ENCODE measurements around the gene ZBED4. TPM values are rescaled to one million over a fixed set of nuclear protein-coding genes. Genes with fewer than 3 reads are reported as not detected.

Gene ZBED4
- total RNA-seq, 1 donor from 2014 or later: 14.3 TPM

DNA sequence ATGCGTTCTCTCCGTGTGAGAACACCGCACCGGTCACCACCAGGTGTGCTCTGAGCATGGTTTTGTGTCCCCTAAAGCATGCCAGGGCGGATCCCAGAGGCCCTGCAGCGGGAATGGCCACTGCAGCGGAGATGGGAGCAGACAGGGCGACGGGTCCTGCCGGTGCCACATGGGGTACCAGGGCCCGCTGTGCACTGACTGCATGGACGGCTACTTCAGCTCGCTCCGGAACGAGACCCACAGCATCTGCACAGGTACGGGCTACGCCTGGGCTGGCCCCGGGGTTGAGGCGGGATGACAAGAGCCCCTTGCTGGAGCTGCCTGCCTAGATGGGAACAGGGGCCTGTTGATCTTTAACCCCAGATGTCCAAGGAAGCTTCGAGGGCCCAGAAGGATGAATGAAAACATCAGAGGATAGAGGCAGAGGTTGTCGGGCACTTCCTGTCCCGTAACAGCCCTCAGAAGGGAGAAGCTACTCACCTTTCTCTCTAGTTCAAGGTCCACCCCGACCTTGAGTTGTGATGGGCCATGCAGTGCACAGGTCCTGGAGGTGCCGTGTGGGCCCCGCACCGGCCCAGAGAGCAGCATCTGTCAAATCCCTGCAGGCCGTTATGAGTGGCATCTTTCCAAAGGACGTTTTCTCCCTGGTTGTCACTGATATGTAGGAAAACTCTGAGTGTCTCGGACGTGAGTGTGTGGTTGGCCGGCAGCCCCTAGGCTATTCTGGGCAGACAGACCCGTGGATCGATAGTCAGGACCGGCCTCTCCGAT, 68.0 kb downstream of the ZBED4 start:
- DNase-seq (ENCODE audit: low read depth, low spot score): no peak

DNA sequence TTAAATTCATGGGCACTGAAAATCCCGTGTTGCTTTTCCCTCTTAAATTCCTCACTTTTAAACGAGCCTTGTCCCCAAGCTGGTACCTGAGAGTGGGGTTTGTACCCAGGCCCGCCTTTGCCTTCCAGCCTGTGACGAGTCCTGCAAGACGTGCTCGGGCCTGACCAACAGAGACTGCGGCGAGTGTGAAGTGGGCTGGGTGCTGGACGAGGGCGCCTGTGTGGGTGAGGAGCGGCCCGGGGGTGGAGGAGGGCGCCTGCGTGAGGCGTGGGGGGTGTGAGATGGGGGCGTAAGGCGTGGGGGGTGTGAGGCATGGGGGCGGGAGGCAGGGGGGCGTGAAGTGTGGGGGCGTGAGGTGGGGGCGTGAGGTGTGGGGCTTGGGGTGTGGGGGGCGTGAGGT, 68.8 kb downstream of the ZBED4 start:
- no peak for DNase-seq (ENCODE audit: low read depth, low spot score)

- DNase-seq (ENCODE audit: low read depth, low spot score): no peak
These were observed 69.3 kb downstream of the ZBED4 start for GRCh38 chr22:49922926-49923325.

DNA sequence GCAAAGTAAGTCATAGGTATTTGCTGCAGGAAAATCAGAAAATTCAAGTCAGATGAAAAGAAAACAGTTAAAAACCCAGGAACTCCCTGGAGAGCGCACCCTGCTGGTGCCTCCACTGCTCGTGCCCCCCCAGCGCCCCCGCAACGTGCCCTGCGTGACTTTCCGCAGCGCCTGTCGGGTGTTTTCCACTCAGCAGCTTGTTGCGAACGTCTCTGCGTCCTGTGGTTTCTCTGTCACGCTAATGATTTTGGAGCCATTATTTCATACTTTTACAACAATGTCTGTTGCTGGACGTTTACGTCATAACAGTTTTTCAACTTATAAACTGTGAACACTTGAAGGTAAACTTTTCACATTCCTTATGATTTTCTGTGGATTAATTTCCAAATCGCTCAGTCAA, 69.8 kb downstream of the ZBED4 start:
- no peak for DNase-seq (ENCODE audit: low read depth, low spot score)

DNA sequence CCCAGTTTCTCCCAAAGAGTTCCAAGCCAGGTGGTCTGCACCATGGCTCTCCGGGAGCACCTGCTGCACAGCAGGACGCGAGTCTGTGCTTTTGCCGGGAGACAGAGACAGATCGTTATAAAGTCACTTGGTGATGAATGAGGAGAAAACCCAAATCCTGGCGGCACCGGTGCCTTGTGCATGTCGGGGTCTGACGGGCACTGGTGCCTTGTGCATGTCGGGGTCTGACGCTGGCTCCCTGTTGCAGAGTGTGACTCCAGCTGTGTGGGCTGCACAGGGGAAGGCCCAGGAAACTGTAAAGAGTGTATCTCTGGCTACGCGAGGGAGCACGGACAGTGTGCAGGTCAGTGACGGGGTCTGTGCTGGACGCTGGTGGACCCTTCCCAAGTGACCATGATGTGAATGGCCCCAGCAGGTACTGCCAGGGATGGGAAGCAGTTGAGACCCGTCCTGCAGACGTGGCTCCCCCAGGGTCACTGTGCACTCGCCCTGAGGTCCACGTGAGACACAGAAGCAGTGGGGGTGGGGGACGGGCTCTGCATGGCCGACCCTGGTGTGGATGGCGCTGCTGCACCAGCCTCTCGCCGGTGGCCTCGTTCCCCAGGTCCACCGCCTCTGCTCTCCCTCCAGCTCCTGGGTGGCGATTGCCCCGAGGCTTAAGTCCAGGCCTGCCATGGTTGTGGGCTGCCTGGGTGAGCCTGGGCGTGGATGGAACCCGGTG, 70.6 kb downstream of the ZBED4 start:
- no peak for DNase-seq (ENCODE audit: low read depth, low spot score)

DNA sequence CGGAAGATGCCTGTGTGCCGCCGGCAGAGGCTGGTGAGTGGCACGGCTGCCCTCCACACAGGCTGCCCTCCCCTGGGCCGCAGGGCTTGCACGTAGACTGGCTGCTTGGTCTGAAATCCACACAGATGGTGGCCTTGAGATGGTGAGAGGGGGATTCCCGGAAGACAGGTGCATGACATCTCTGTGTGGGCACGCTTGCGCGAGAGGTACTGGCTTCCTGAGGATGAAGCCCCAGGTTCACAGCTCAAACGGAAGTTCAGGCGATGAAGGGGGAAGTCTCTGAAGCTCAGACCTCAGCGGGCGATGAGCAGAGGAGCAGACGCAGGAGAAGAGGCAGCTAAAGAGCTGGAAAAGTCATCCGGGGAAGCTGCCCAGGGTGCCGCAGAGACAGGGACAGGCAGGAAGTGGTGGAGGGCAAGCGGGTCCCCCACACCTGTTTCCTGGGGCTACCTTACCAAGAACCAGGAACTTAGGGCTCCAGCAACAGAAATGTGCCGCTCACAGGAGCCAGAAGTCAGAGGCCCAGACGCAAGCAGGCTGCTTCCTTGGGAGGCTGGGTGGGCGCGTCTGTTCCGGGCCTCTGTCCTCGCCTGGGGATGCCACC, 72.0 kb downstream of the ZBED4 start:
- DNase-seq (ENCODE audit: low read depth, low spot score): no peak

DNA sequence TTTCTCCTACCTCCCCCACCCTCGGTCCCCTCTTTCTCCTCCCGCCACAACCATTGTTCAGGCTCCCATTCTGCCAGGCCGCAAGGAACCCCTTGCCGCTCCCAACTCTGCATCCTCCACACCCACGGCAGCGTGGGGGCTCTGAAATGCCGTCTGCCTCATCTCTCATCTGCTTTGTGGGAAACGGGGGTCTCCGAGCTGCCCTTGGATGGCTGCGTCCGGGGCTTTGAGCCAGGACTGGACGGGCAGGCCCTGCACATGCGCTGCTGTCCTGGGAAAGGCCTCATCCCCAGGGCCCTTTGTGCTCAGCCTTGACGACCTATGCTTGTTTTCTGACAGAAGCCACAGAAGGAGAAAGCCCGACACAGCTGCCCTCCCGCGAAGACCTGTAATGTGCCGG, 73.3 kb downstream of the ZBED4 start:
- no peak for DNase-seq (ENCODE audit: low read depth, low spot score)

- no peak for DNase-seq (ENCODE audit: low read depth, low spot score)
These were observed 74.0 kb downstream of the ZBED4 start for GRCh38 chr22:49927483-49928184.

GRCh38 chr22:49928185-49928495, 74.5 kb downstream of the ZBED4 start:
- no peak for DNase-seq (ENCODE audit: low read depth, low spot score)

DNA sequence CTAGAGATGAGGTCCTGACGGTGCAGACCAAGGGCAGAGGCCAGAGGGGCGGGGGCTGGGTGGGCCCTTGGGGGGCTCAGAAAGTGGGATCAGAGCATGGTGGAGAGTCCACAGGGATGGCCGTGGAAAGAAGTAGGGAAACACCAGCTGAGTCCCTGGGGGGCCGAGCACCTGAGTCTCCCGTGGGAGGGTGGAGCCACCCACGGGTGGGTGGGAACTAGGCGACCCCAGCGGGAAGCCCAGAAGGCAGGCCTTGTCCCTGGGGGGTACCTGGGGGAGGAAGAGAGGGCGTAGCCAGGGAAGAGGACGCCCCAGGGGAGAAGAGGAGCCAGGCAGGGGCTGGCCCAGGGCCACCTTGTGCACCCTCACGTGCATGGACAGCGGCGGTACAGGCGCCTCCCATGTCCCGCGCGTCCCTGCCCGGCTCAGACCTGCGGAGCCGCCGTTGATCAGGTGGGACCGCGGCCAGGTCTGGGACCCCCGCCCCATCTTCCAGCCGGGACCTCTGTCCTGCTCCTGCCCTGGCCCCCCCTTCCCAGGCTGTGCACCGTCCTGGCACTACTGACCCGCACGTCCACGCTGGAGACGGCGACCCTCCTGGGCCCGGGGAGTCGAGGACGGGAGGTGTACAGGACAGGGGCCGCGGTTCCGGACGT, 75.0 kb downstream of the ZBED4 start:
- no peak for DNase-seq (ENCODE audit: low read depth, low spot score)

- DNase-seq (ENCODE audit: low read depth, low spot score): no peak
These were observed 75.8 kb downstream of the ZBED4 start for GRCh38 chr22:49929211-49929979.

DNA sequence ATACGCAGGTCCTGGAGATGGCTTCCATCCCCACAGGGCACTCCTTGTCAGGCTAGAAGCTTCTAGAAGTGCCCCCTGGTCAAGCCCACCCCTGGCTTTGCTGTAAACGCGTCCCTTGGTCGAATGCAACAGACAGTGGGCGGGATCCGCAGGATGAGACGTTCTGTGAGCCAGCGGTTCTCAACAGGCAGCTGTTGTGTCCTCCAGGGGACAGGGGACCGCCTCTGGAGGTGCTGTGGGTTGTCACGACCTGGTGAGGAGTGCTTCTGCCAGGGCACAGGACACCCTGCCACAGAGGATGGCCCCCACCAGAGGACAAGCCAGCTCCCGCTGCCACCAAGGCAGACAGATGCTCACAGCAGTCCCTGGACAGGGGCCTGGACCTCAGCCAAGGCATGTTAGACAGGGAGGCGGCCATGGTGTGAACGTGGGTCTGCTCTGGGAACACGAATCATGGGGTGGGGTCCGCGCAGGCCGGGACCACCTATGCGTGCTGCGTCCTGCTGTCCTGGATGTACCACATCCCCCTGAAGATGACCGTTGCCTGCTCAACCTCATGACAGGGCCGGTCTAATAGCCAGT, 76.4 kb downstream of the ZBED4 start:
- no peak for DNase-seq (ENCODE audit: low read depth, low spot score)

DNA sequence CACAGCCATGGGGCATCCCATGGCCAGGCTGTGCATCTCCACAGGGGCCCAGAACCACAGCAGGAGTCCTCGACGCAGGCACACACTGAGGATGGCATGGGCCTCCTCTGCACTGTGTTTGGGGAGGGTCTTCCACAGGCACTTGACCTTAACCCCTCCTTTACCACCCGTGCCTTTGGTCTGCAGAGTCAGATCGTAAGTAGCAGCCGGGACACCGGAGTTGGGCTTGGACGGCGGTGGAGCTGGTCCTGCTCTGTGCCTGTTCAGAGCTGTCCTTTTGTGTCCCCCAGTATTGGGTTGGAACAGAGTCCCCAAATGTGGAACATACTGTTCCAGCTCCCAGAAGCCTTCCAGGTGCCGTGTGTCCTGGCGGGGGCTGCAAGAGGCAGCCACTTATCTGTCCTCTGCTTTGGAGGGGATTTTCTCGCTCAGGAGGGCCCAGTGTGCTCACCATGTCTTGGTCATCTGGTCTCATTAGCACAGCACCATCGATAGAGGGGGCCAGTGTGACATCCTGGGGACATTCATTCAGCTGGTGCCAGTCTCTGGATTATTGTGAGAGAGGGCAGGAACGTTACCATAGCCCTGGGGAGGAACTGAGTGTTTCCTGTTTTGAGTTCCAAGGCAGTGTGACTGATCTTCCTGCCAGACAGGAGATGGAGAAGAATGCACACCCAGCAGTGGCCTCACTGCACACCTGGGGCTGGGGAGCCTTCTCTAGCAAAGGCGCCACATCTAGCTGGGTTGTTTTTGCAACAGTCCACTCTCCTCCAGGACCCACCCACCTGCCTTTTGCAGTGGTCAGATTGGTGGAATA, 77.2 kb downstream of the ZBED4 start:
- DNase-seq (ENCODE audit: low read depth, low spot score): peak; percentile 85

GRCh38 chr22:49933236-49934159, 79.9 kb downstream of the ZBED4 start:
- no peak for DNase-seq (ENCODE audit: low read depth, low spot score)

DNA sequence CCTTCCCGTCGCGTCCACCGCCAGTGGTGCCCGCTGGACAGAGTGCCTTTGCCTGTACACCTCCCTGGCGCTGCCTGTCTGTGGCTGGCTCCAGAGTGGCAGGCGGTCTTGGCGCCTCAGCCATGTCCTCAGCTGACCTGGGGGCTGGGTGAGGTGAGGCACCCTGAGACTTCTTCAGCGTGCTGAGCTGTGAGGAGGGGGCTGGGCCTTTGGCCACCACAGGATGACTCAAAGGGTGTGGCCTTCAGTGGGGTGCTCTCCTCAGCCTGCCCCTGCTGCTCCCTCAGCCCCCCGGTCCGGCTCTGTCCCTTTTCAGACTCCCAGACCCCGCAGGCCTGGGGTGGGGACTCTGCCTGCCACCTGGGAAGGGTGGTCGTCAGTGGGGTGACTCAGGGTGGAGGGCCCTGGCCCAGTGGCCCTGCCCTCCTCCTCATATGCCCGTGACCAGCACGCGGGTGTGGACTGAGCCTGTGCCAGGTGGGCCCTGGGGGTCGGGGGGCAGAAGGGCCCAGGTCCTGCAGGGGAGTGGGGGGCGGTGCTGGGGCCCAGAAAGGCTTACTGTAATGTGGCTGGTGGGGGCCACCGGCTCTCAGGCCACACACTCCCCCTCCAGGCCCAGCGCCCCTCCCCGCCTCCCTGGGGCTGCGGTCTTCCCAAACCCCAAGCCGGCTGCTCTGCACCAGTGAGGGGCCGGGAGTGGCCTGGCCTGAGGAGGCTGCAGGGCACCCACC, 80.7 kb downstream of the ZBED4 start:
- no peak for DNase-seq (ENCODE audit: low read depth, low spot score)

DNA sequence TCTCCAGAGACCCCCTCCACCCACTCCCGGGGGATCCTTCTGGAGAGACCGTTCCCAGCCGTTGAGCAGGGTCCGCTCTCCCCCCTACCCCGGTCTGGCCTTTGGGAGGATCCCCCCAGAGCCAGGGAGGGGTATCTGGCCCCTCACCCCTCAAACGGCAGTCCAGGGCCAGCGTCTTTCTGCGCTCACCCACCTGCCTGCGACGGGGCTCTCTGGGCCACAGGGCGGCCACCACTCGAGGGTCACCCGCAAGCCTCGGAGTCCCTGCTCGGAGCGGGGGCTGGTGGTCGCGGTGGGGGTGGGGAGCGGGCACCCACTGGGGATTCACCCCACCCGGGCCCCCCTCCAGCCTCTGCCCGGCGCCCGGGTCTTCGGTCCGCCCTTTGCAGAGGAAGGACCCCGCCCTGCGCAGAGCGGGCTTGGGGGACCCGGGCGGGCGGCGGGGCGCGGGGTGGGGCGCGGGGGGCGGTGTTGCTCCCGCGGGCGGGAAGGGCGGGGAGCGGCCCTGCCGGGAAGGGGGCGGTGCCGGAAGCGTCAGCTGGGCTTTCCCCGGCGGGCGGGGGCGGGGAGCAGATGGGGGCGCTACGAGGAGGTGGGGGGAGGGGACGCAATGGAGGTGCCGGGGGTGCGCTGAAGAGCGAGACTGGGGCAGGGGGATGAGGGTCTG, 81.4 kb downstream of the ZBED4 start:
- no peak for DNase-seq (ENCODE audit: low read depth, low spot score)

- no peak for DNase-seq (ENCODE audit: low read depth, low spot score)
These were observed 81.9 kb downstream of the ZBED4 start for GRCh38 chr22:49935561-49935960.
